Keratinocyte (primary cell): Measurements from ENCODE around the gene ALK. TPM values are rescaled to one million over a fixed set of nuclear protein-coding genes. Genes with fewer than 3 reads are reported as not detected.

ENCODE experiments used
- DNase-seq: peaks from one replicate; pipeline ENCODE4 v3.0.0-alpha.2; 2011; ENCODE audit warnings: low read depth, missing footprints, low spot score
- FAIRE-seq: peaks from 2 replicates; lab custom pipeline; 2011; peaks lifted over from hg19 to GRCh38; lab: Jason Lieb, UNC
- H2AFZ ChIP-seq: 2 replicates; pipeline ENCODE4 v1.6.0; 2012; ENCODE audit warnings: low read length, control low read depth, inconsistent platforms; ENCODE audit not compliant: control insufficient read depth
- H3K27ac ChIP-seq: 2 replicates; pipeline ENCODE4 v1.5.1; 2011; ENCODE audit warnings: low read length; ENCODE audit not compliant: control insufficient read depth, insufficient read depth
- H3K27me3 ChIP-seq: 3 replicates; pipeline ENCODE4 v1.6.0; 2011; ENCODE audit warnings: low read length; ENCODE audit not compliant: control insufficient read depth, insufficient read depth; ENCODE audit errors: extremely low read depth
- H3K36me3 ChIP-seq, 2 experiments: 2 replicates in 1 of 2; 3 replicates in 1 of 2; pipeline ENCODE4 v1.5.1; 2011; ENCODE audit warnings: low read length in 2 of 2, mild to moderate bottlenecking in 1 of 2; ENCODE audit not compliant: control insufficient read depth in 2 of 2, insufficient read depth in 2 of 2; ENCODE audit errors: extremely low read depth in 1 of 2
- H3K4me1 ChIP-seq: 3 replicates; pipeline ENCODE4 v1.5.1; 2011; ENCODE audit warnings: low read length; ENCODE audit not compliant: control insufficient read depth, insufficient read depth; ENCODE audit errors: extremely low read depth
- H3K4me2 ChIP-seq: 3 replicates; pipeline ENCODE4 v1.6.0; 2011; ENCODE audit warnings: low read depth, low read length; ENCODE audit not compliant: control insufficient read depth, insufficient read depth; ENCODE audit errors: extremely low read depth
- H3K4me3 ChIP-seq, 3 experiments: fragments of 200-600 bp in 1 of 3; sonication (generic) in 1 of 3; 2 replicates in 2 of 3; 3 replicates in 1 of 3; pipeline ENCODE4 v1.5.1; 2011 to 2016; ENCODE audit warnings: low read length in 3 of 3, mild to moderate bottlenecking in 3 of 3, control low read depth in 2 of 3, inconsistent platforms in 1 of 3, low read depth in 1 of 3, mixed read lengths in 1 of 3, mixed run types in 1 of 3, moderate library complexity in 1 of 3; ENCODE audit not compliant: control insufficient read depth in 2 of 3, insufficient read depth in 2 of 3; ENCODE audit errors: extremely low read depth in 1 of 3
- H3K79me2 ChIP-seq: 2 replicates; pipeline ENCODE4 v1.6.0; 2012; ENCODE audit warnings: low read length; ENCODE audit not compliant: control insufficient read depth, insufficient read depth
- H3K9ac ChIP-seq: 3 replicates; pipeline ENCODE4 v1.6.0; 2011; ENCODE audit warnings: low read length; ENCODE audit not compliant: control insufficient read depth, insufficient read depth; ENCODE audit errors: extremely low read depth
- H3K9me1 ChIP-seq: 3 replicates; pipeline ENCODE4 v1.6.0; 2011; ENCODE audit warnings: low read length; ENCODE audit not compliant: control insufficient read depth, insufficient read depth; ENCODE audit errors: extremely low read depth
- H3K9me3 ChIP-seq: 2 replicates; pipeline ENCODE4 v1.5.1; 2012; ENCODE audit warnings: low read depth, low read length; ENCODE audit not compliant: control insufficient read depth
- H4K20me1 ChIP-seq: 3 replicates; pipeline ENCODE4 v1.6.0; 2011; ENCODE audit warnings: low read length; ENCODE audit not compliant: control insufficient read depth, insufficient read depth; ENCODE audit errors: extremely low read depth
- CTCF ChIP-seq, 3 experiments: IDR thresholded peaks in 1 of 3; conservative IDR thresholded peaks in 1 of 3; optimal IDR thresholded peaks in 1 of 3; 2 replicates in 2 of 3; 3 replicates in 1 of 3; pipeline versions ENCODE3 to v1.5.1; 2011; ENCODE audit warnings: low read length in 3 of 3, mild to moderate bottlenecking in 3 of 3, moderate library complexity in 2 of 3, control low read depth in 1 of 3, inconsistent platforms in 1 of 3; ENCODE audit not compliant: insufficient read depth in 2 of 3; ENCODE audit errors: extremely low read depth in 1 of 3
- EZH2 ChIP-seq: IDR thresholded peaks from one replicate; pipeline ENCODE4 v1.6.1; 2012; ENCODE audit warnings: inconsistent platforms, mild to moderate bottlenecking, low read length, moderate library complexity
- dilution Hi-C: fragments of 300-500 bp; cut with MboI; formaldehyde crosslinking; loops from one replicate; pipeline ENCODE4 v1.7.0; 2020; ENCODE audit warnings: low sequenced_read_pairs; ENCODE audit not compliant: extremely low pct_ligation_motif_present
- polyA plus RNA-seq, 5 experiments: library from polyadenylated mRNA; depleted of rRNA in 3 of 5; stranded (reverse) in 3 of 5; stranded (forward) in 1 of 5; unstranded in 1 of 5; fragments of >200 nt; gene quantifications; 1 replicate in 1 of 5; 2 replicates in 3 of 5; 3 replicates in 1 of 5; pipeline versions ENCODE4 v1.2.1 to v1.2.3, GENCODE V29; 2011 to 2012; ENCODE audit warnings: missing spikeins in 2 of 5, low read depth in 1 of 5, low replicate concordance in 1 of 5

The ALK gene
- polyA plus RNA-seq, 1 donor (not counting 4 experiments of a cell fraction or from before 2014, with no cell fraction given) = not detected

DNA sequence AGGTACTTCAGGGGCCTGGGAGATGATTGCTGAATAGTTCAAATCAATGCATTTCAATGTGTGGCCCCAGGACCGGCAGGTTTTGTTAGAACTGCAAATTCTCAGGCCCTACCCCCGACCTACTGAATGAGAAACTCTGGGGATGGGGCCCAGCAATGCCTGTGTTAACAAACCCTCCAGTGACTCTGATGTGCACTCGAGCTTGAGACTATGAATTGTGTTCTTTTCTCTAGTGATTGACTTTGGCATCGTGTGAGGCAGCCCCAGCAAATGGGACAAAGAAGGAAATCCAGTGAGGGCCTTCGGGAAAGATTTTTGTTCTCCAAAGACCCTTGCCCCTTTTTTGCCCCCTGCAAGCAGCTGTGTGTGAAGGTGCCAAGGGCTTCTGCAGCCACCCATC lies 22.4 kb downstream of the ALK start:
- Histone ChIP-seq H3K79me2 (no peaks in the 10 kb centered on the region), H3K27ac (no peak overlapping the region), H3K4me3 (no peak overlapping the region), H3K9ac (no peak overlapping the region), H3K9me3 (no peaks in the 10 kb centered on the region), H3K4me2 (no peak overlapping the region), H3K9me1 (no peaks in the 10 kb centered on the region), H3K4me1 (no peaks in the 10 kb centered on the region), H4K20me1 (no peaks in the 10 kb centered on the region), H3K27me3 (peaks cover 28% of the 10 kb centered on the region), H2AFZ (no peak overlapping the region), H3K36me3 (no peaks in the 10 kb centered on the region)
- no peak for DNase-seq
- TF ChIP-seq CTCF (optimal IDR thresholded peaks at IDR 0.05 in 1 of 3, IDR thresholded peaks at IDR 0.05 in 1 of 3, conservative IDR thresholded peaks at IDR 0.05 in 1 of 3; ENCODE audit: extremely low read depth in 1 of 3, insufficient read depth in 2 of 3, low read length in 3 of 3) (no peak), EZH2 (no peak)
- no peak for FAIRE-seq
- dilution Hi-C loops = no loop called here

DNA sequence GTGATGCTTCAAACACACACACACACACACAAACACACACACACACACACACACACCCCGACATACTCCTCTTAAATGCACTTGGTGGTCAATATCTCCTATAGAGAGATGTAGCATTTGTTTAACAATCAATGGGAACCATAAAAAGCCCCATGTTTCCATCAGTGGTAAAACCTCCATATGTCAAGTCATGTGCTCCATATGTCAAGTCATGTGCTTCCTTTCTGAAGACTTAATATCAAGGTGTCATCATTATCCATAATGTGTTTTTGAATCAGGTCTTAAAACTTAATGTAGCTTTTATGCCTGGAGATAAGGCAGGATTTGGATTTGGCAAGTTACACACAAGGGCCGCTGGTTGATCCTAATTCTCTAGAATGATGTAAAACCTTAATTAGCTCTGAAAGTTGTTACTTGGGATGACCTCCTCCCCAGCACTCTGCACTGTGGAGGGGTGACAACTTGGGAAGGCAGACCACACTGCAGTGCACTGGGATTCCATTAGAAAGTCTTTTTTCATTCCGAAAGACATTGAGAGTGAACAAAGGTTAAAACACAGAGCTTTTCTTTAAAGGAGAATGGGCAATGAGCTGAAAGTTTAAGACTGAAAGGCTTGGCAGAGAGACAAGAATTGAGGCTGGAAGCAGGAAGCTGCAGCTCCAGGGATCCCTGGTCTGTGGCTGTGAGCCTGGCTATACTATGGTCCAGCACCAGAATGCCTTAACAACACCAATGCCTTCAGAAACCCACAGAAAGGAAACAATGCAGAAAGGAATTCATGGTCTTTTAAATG lies 26.4 kb downstream of the ALK start:
- Histone ChIP-seq H3K79me2 (no peaks in the 10 kb centered on the region), H4K20me1 (no peaks in the 10 kb centered on the region), H3K4me3 (no peak overlapping the region), H3K36me3 (no peaks in the 10 kb centered on the region), H3K27me3 (peaks cover 27% of the 10 kb centered on the region), H2AFZ (no peak overlapping the region), H3K4me2 (no peak overlapping the region), H3K27ac (no peak overlapping the region), H3K9me3 (no peaks in the 10 kb centered on the region), H3K9ac (no peak overlapping the region), H3K9me1 (no peaks in the 10 kb centered on the region), H3K4me1 (no peaks in the 10 kb centered on the region)
- DNase-seq (no peak), FAIRE-seq (no peak)
- dilution Hi-C loops = no loop called here
- TF ChIP-seq CTCF (optimal IDR thresholded peaks at IDR 0.05 in 1 of 3, IDR thresholded peaks at IDR 0.05 in 1 of 3, conservative IDR thresholded peaks at IDR 0.05 in 1 of 3; ENCODE audit: extremely low read depth in 1 of 3, insufficient read depth in 2 of 3, low read length in 3 of 3) (no peak), EZH2 (no peak)
